Measurements from ENCODE around the gene NAGLU. TPM values are rescaled to one million over a fixed set of nuclear protein-coding genes. Genes with fewer than 3 reads are reported as not detected.

Gene NAGLU
- total and polyA plus RNA-seq, 2 of the 13 experiments (the other 11 are each of a cell fraction or from before 2014, with no cell fraction given): 28.2 to 40.1 TPM

- TF ChIP-seq, protein P1, sequence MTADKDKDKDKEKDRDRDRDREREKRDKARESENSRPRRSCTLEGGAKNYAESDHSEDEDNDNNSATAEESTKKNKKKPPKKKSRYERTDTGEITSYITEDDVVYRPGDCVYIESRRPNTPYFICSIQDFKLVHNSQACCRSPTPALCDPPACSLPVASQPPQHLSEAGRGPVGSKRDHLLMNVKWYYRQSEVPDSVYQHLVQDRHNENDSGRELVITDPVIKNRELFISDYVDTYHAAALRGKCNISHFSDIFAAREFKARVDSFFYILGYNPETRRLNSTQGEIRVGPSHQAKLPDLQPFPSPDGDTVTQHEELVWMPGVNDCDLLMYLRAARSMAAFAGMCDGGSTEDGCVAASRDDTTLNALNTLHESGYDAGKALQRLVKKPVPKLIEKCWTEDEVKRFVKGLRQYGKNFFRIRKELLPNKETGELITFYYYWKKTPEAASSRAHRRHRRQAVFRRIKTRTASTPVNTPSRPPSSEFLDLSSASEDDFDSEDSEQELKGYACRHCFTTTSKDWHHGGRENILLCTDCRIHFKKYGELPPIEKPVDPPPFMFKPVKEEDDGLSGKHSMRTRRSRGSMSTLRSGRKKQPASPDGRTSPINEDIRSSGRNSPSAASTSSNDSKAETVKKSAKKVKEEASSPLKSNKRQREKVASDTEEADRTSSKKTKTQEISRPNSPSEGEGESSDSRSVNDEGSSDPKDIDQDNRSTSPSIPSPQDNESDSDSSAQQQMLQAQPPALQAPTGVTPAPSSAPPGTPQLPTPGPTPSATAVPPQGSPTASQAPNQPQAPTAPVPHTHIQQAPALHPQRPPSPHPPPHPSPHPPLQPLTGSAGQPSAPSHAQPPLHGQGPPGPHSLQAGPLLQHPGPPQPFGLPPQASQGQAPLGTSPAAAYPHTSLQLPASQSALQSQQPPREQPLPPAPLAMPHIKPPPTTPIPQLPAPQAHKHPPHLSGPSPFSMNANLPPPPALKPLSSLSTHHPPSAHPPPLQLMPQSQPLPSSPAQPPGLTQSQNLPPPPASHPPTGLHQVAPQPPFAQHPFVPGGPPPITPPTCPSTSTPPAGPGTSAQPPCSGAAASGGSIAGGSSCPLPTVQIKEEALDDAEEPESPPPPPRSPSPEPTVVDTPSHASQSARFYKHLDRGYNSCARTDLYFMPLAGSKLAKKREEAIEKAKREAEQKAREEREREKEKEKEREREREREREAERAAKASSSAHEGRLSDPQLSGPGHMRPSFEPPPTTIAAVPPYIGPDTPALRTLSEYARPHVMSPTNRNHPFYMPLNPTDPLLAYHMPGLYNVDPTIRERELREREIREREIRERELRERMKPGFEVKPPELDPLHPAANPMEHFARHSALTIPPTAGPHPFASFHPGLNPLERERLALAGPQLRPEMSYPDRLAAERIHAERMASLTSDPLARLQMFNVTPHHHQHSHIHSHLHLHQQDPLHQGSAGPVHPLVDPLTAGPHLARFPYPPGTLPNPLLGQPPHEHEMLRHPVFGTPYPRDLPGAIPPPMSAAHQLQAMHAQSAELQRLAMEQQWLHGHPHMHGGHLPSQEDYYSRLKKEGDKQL (CRISPR knock-in tag; IDR thresholded peaks at IDR 0.05; ENCODE audit: low read depth): peak; percentile 73
- TF ChIP-seq ZFP41 (CRISPR knock-in tag; IDR thresholded peaks at IDR 0.05; ENCODE audit: borderline replicate concordance): no peak
- TF ChIP-seq FOXP1 (IDR thresholded peaks at IDR 0.05): no peak
- TF ChIP-seq FOXP1 (CRISPR knock-in tag; IDR thresholded peaks at IDR 0.05): peak; percentile 18; the same call in 1 of the 2 replicates
- TF ChIP-seq, protein P2, sequence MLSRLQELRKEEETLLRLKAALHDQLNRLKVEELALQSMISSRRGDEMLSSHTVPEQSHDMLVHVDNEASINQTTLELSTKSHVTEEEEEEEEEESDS (CRISPR knock-in tag; IDR thresholded peaks at IDR 0.05; ENCODE audit: borderline replicate concordance): peak; percentile 70; the same call in 1 of the 2 replicates
- TF ChIP-seq, protein P3, sequence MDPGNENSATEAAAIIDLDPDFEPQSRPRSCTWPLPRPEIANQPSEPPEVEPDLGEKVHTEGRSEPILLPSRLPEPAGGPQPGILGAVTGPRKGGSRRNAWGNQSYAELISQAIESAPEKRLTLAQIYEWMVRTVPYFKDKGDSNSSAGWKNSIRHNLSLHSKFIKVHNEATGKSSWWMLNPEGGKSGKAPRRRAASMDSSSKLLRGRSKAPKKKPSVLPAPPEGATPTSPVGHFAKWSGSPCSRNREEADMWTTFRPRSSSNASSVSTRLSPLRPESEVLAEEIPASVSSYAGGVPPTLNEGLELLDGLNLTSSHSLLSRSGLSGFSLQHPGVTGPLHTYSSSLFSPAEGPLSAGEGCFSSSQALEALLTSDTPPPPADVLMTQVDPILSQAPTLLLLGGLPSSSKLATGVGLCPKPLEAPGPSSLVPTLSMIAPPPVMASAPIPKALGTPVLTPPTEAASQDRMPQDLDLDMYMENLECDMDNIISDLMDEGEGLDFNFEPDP (CRISPR knock-in tag; conservative IDR thresholded peaks at IDR 0.05): no peak
- TF ChIP-seq, protein P4, sequence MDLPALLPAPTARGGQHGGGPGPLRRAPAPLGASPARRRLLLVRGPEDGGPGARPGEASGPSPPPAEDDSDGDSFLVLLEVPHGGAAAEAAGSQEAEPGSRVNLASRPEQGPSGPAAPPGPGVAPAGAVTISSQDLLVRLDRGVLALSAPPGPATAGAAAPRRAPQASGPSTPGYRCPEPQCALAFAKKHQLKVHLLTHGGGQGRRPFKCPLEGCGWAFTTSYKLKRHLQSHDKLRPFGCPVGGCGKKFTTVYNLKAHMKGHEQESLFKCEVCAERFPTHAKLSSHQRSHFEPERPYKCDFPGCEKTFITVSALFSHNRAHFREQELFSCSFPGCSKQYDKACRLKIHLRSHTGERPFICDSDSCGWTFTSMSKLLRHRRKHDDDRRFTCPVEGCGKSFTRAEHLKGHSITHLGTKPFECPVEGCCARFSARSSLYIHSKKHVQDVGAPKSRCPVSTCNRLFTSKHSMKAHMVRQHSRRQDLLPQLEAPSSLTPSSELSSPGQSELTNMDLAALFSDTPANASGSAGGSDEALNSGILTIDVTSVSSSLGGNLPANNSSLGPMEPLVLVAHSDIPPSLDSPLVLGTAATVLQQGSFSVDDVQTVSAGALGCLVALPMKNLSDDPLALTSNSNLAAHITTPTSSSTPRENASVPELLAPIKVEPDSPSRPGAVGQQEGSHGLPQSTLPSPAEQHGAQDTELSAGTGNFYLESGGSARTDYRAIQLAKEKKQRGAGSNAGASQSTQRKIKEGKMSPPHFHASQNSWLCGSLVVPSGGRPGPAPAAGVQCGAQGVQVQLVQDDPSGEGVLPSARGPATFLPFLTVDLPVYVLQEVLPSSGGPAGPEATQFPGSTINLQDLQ (CRISPR knock-in tag; IDR thresholded peaks at IDR 0.05): no peak
- TF ChIP-seq TP53 (CRISPR knock-in tag; conservative IDR thresholded peaks at IDR 0.05): no peak
- TF ChIP-seq HBP1 (CRISPR knock-in tag; IDR thresholded peaks at IDR 0.05; ENCODE audit: low read depth): peak; percentile 23; the same call in 1 of the 2 replicates
- peak; percentile 95 for TF ChIP-seq ZNF614 (CRISPR knock-in tag; IDR thresholded peaks at IDR 0.05; ENCODE audit: borderline replicate concordance)
- TF ChIP-seq PRMT3 (CRISPR knock-in tag; IDR thresholded peaks at IDR 0.05; ENCODE audit: borderline replicate concordance, low read depth): no peak; the same call in 1 of the 2 replicates
- peak; percentile 17; the same call in 1 of the 2 replicates for TF ChIP-seq ZFP37 (CRISPR knock-in tag; IDR thresholded peaks at IDR 0.05; ENCODE audit: borderline replicate concordance)
- TF ChIP-seq MTA1 (CRISPR knock-in tag; IDR thresholded peaks at IDR 0.05; ENCODE audit: borderline replicate concordance): peak; percentile 4; the same call in 1 of the 2 replicates
- TF ChIP-seq, protein P5, sequence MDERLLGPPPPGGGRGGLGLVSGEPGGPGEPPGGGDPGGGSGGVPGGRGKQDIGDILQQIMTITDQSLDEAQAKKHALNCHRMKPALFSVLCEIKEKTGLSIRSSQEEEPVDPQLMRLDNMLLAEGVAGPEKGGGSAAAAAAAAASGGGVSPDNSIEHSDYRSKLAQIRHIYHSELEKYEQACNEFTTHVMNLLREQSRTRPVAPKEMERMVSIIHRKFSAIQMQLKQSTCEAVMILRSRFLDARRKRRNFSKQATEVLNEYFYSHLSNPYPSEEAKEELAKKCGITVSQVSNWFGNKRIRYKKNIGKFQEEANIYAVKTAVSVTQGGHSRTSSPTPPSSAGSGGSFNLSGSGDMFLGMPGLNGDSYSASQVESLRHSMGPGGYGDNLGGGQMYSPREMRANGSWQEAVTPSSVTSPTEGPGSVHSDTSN (CRISPR knock-in tag; IDR thresholded peaks at IDR 0.05): no peak
- TF ChIP-seq MBNL3 (CRISPR knock-in tag; conservative IDR thresholded peaks at IDR 0.05): no peak
- no peak for TF ChIP-seq PCBP1 (IDR thresholded peaks at IDR 0.05; ENCODE audit: borderline replicate concordance, low read depth, low read length)
These were observed 523 bp downstream of the NAGLU start (continued) for GRCh38 chr17:42536372-42537155.

Data from HepG2 (cell line).